Thoracic aorta (tissue), 2 donors: ENCODE results near the gene SPI1. TPM values are rescaled to one million over a fixed set of nuclear protein-coding genes. Genes with fewer than 3 reads are reported as not detected.

ENCODE experiments used
- ATAC-seq: fragments of 150-250 bp; one replicate; pipeline ENCODE4 v1.8.0; 2017; ENCODE audit warnings: low read depth; ENCODE audit not compliant: insufficient number of reproducible peaks, low FRiP score
- DNase-seq: peaks from one replicate; pipeline ENCODE4 v3.0.0-alpha.2; 2020; ENCODE audit warnings: low spot score
- H3K27ac ChIP-seq, 2 donors: fragments of 200-600 bp; sonication (generic); 1 replicate in 1 of 2; 2 replicates in 1 of 2; pipeline ENCODE4 v1.5.1; 2016; ENCODE audit warnings: mild to moderate bottlenecking in 2 of 2, moderate library complexity in 2 of 2
- H3K27me3 ChIP-seq: fragments of 200-600 bp; sonication (generic); replicated peaks from 2 replicates; pipeline ENCODE4 v1.6.0; 2016; ENCODE audit warnings: mild to moderate bottlenecking; ENCODE audit not compliant: insufficient read depth
- H3K36me3 ChIP-seq: fragments of 200-600 bp; sonication (generic); one replicate; pipeline ENCODE4 v1.5.1; 2016
- H3K4me1 ChIP-seq, 2 donors: fragments of 200-600 bp; sonication (generic); 1 replicate in 1 of 2; 2 replicates in 1 of 2; pipeline versions ENCODE4 v1.5.1 to v1.6.0; 2016; ENCODE audit warnings: low read depth in 2 of 2, mild to moderate bottlenecking in 1 of 2; ENCODE audit not compliant: control insufficient read depth in 1 of 2
- H3K4me3 ChIP-seq: fragments of 200-600 bp; sonication (generic); 2 replicates; pipeline ENCODE4 v1.5.1; 2016; ENCODE audit warnings: mild to moderate bottlenecking
- H3K9me3 ChIP-seq: fragments of 200-600 bp; sonication (generic); 2 replicates; pipeline ENCODE4 v1.5.1; 2016
- total RNA-seq, 2 donors: library from RNA; depleted of rRNA; stranded (reverse); fragments of >200 nt; gene quantifications; one replicate each; pipeline versions ENCODE4 v1.1.0 to v1.2.3, GENCODE V29; 2016
- TF ChIP-seq, protein P1 (sequence below): fragments of 200-600 bp; sonication (generic); IDR thresholded peaks from one replicate; pipeline ENCODE4 v1.5.1; 2019; ENCODE audit warnings: antibody characterized with exemption

Gene SPI1
- total RNA-seq, 2 donors from 2014 or later, result 35.0 to 44.4 TPM

DNA sequence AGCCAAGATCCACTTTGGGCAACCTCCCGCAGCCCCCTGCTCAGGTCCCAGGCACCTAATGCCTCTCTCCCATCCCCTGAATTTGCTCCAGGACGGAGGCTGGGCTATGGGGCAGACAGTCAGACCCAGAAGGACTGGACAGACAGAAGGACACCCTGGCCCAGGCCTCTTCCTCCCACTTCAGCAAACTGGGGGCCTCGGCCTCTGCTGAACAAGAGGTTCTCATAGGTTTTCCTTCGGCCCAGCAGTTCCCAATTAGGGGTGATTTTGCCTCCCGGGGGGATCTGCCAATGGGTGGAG, 3.7 kb downstream of the SPI1 start:
- Histone ChIP-seq H3K9me3 (no peaks in the 10 kb centered on the region), H3K4me3 (peak overlapping the region; percentile 67), H3K36me3 (no peaks in the 10 kb centered on the region), H3K4me1 (no peaks in the 10 kb centered on the region), H3K27me3 (no peaks in the 10 kb centered on the region), H3K27ac (no peak overlapping the region)
- TF ChIP-seq, protein P1, sequence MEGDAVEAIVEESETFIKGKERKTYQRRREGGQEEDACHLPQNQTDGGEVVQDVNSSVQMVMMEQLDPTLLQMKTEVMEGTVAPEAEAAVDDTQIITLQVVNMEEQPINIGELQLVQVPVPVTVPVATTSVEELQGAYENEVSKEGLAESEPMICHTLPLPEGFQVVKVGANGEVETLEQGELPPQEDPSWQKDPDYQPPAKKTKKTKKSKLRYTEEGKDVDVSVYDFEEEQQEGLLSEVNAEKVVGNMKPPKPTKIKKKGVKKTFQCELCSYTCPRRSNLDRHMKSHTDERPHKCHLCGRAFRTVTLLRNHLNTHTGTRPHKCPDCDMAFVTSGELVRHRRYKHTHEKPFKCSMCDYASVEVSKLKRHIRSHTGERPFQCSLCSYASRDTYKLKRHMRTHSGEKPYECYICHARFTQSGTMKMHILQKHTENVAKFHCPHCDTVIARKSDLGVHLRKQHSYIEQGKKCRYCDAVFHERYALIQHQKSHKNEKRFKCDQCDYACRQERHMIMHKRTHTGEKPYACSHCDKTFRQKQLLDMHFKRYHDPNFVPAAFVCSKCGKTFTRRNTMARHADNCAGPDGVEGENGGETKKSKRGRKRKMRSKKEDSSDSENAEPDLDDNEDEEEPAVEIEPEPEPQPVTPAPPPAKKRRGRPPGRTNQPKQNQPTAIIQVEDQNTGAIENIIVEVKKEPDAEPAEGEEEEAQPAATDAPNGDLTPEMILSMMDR, result no peak
- no peak for ATAC-seq
- DNase-seq, result no peak

DNA sequence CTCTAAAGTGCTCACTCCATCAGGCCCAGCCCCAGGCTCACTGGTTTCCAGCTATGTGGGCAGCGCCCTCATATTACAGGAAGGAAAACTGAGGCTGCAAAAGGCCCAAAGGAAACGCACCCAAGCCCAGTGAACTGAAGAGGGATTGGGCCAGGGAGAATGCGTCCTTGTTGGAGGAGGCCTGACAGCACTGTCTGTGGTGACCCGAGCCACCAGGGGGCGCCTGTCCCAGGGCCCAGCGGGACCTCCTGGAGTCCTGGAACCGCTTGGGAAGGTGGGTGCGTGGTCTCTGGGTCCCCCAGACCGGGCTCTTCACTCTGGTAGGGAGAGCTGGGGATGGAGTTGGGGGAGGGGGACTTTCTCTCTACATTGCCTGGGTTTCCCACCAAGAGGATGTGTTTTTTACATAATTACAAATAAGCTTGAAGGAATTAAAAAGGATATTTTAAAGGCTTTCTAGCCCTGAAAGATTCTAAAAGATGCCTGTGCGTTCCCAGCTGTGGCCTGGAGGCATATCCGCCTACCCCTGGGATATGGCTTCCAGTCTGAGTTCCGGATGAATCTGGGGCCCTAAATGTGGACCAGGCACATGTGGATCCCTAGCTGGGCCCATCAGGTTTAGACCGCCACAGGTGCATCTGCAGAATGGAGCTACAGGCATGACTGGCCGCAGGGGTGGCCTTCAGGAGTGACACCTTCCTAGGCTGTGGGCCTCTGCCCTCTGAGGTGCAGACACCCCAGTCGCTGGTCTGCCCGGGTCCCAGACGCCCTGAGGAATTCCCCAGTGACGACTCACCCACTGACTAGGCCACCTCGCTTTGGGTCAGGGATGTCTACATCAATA, 4.2 kb downstream of the SPI1 start:
- Histone ChIP-seq H3K9me3 (no peaks in the 10 kb centered on the region), H3K27ac (no peak overlapping the region), H3K4me1 (no peaks in the 10 kb centered on the region), H3K36me3 (no peaks in the 10 kb centered on the region), H3K4me3 (no peak overlapping the region), H3K27me3 (no peaks in the 10 kb centered on the region)
- TF ChIP-seq, protein P1, result peak; percentile 98
- DNase-seq (no peak), ATAC-seq (peak; percentile 76)

DNA sequence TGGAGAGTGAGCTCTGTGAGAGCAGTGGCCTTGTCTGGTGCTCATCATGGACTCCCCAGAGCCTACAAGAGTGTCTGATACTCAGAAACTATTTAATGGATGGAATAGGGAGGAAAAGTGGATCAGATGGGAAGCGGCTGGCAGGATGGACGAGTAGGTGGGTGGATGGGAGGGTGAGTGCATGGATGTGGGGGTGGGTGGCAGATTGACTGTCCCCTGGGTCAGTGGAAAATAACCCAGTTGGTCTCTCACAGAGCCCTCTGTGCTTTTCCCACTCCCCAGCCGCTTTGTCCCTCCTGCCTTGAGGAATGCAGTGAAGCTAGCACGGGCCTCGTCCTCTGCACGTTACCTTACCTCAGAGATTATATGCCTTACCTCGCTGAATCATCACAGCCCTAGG, 5.9 kb downstream of the SPI1 start:
- H3K27ac ChIP-seq, result no peak overlapping the region
- no peak overlapping the region for H3K4me3 ChIP-seq
- DNase-seq (no peak), ATAC-seq (no peak)
- H3K9me3 ChIP-seq, result no peaks in the 10 kb centered on the region
- TF ChIP-seq, protein P1, result no peak
- H3K36me3 ChIP-seq, result no peaks in the 10 kb centered on the region
- no peaks in the 10 kb centered on the region for H3K4me1 ChIP-seq
- no peaks in the 10 kb centered on the region for H3K27me3 ChIP-seq

DNA sequence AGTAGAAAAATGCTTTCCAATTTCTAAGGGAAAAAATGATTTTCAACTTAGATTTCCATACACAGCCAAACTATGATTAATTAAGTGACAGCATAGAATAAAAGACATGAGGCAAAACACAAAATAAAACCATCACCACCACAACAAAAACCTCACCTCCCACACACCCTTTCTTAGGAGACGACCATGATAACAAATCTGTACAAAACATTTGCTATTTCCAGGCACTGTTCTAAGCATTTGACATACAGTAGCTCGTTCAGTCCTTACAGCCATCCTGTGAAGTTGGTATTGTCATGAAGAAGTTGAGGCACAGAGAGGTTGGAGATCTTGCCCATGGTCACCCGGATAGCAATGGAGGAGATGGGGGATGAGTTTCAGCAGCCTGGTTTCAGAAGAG, 8.7 kb downstream of the SPI1 start:
- no peaks in the 10 kb centered on the region for H3K4me1 ChIP-seq
- no peaks in the 10 kb centered on the region for H3K27me3 ChIP-seq
- TF ChIP-seq, protein P1, result no peak
- no peaks in the 10 kb centered on the region for H3K36me3 ChIP-seq
- H3K9me3 ChIP-seq, result no peaks in the 10 kb centered on the region
- ATAC-seq (no peak), DNase-seq (no peak)
- no peak overlapping the region for H3K4me3 ChIP-seq
- H3K27ac ChIP-seq, result no peak overlapping the region

DNA sequence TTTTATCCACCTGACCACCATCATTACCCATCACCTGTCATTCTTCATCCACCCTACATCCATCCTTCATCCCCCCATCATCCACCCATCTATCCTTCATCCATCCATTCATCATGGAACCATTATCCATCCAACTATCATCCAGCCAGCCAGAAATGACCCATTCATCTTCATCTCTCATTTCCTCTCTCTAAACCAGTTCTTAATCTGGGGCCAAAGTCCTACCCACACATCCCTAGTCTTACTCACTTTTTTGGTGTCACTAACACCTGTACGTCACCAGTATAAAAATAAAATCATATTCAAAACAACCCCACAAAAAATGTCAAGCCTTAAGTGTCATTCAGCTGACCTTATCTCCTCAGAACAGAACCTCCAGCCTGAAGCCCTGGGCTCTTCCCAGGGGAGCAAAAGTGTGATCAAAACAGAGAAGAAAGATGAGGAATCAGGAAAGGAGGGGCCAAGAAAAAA, 12.3 kb downstream of the SPI1 start:
- Histone ChIP-seq H3K27me3 (no peaks in the 10 kb centered on the region), H3K36me3 (no peaks in the 10 kb centered on the region), H3K4me1 (no peaks in the 10 kb centered on the region), H3K27ac (no peak overlapping the region), H3K9me3 (no peaks in the 10 kb centered on the region), H3K4me3 (no peak overlapping the region)
- no peak for ATAC-seq
- DNase-seq, result no peak
- TF ChIP-seq, protein P1, result no peak
